Activated CD4-positive, alpha-beta T cell treated with anti-CD3 and anti-CD28 coated beads, Interleukin-2, amount 50 U/mL, for 24 hours (primary cell): ENCODE measurements around the gene TIMM17A.
"Not testable (repeated sequence)": the region's sequence is repeated elsewhere in the genome, so short reads cannot be mapped to it uniquely, and the experiment has no call there.

Experiments used
- DNase-seq, 2 donors: peaks; one replicate each; pipeline ENCODE4 v3.0.0-alpha.2; 2020; ENCODE audit warnings: low read depth in 1 of 2, low spot score in 1 of 2

The TIMM17A gene

DNA sequence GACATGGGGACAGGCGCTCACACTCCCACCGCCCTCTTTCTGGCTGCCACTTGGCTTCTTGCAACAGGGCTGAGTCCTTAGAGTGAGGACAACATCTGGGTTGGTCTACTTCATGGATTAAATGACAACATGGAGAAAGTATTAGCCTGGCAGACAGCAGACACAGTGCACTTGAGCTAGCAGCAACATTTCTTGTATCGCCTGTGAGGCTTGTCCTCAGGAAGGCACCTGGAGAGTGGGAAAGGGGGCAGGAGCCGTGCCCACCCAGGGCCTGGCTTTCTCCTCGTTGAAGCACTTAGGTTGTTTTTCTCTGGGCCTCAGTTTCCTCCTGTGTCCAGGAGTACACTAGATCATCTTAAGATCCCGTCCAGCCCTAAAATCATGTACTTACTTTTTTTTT is 58.8 kb downstream of the TIMM17A start:
- no peak for DNase-seq

DNA sequence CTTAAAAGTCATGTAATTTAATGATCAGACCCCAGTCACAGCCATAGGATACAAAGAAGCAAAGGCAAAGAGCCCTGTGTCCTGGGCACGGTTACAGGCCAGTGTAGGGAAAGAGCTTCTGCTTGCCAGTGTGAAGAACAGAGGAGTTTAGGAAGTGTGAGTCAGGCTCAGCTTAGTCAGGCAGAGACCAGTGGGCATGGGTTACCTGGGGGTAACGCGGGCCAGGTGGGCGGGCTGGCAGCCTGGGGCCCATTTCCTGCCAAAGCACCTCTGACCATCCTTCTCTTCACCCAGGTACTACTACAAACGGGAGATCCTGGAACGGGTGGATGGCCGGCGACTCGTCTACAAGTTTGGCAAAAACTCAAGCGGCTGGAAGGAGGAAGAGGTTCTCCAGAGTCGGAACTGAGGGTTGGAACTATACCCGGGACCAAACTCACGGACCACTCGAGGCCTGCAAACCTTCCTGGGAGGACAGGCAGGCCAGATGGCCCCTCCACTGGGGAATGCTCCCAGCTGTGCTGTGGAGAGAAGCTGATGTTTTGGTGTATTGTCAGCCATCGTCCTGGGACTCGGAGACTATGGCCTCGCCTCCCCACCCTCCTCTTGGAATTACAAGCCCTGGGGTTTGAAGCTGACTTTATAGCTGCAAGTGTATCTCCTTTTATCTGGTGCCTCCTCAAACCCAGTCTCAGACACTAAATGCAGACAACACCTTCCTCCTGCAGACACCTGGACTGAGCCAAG is 59.8 kb downstream of the TIMM17A start:
- DNase-seq: no peak

DNA sequence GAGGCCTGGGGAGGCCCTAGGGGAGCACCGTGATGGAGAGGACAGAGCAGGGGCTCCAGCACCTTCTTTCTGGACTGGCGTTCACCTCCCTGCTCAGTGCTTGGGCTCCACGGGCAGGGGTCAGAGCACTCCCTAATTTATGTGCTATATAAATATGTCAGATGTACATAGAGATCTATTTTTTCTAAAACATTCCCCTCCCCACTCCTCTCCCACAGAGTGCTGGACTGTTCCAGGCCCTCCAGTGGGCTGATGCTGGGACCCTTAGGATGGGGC is 60.3 kb downstream of the TIMM17A start:
- no peak for DNase-seq

DNA sequence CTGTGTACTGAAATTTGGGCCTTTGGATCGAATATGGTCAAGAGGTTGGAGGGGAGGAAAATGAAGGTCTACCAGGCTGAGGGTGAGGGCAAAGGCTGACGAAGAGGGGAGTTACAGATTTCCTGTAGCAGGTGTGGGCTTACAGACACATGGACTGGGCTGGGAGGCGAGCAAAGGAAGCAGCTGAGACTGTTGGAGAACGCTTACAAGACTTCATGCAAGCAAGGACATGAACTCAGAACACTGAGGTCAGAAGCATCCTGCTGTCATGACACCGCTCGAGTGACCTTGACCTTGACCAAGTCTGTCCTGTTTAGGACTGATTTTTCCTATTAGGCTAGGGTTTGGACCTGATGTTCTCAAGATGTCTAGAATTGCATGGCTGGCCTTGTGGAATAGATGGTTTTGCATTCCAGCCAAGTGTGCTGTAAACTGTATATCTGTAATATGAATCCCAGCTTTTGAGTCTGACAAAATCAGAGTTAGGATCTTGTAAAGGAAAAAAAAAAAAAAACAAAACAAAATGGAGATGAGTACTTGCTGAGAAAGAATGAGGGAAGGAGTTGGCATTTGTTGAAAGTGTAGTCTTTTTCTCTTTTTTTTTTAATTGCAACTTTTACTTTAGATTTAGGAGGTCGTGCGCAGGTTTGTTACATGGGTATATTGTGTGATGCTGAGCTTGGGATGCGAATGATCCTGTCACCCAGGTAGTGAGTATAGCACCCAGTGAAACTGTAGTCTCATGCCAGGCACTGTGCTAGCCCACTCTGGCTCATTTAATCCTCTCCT is 60.9 kb downstream of the TIMM17A start:
- no peak for DNase-seq

DNA sequence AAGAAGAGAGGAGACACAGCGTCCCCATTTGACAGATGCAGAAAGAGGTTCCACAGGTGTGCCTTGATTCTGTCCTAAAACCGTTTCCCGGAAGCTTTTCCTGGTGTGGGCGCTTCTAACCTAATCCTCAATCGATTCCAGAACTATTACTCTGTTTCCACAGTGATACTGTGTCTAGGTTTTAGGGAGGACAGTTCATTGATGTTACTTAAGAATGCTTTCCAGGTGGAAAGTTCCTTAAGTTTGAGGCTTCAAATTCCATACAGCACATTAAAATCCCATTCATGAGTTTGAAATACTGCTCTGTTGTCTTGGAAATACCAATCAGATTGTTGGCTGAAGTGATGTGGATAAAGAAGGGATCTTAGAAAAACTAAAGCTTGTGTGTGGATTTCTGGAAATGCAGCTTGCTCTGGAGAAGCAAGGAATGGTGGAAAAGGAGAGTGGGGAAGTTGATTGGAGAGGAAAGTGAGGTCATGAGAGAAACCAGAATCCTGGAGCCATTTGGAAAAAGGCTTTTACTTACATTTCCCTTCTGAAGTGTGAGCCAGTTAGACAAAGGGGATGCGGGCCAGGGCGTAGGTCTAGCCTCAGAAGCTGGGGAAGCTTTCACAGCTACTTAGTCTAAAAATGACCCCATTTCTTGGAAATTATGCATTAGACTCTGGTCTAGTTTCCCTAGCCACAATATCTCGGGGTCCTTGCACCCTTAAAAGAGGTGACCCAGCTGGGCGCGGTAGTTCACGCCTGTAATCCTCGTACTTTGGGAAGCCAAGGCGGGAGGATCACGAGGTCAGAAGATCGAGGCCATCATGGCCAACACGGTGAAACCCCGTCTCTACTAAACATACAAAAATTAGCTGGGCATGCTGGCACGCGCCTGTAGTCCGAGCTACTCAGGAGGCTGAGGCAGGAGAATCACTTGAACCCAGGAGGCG is 61.8 kb downstream of the TIMM17A start:
- DNase-seq: no peak

DNA sequence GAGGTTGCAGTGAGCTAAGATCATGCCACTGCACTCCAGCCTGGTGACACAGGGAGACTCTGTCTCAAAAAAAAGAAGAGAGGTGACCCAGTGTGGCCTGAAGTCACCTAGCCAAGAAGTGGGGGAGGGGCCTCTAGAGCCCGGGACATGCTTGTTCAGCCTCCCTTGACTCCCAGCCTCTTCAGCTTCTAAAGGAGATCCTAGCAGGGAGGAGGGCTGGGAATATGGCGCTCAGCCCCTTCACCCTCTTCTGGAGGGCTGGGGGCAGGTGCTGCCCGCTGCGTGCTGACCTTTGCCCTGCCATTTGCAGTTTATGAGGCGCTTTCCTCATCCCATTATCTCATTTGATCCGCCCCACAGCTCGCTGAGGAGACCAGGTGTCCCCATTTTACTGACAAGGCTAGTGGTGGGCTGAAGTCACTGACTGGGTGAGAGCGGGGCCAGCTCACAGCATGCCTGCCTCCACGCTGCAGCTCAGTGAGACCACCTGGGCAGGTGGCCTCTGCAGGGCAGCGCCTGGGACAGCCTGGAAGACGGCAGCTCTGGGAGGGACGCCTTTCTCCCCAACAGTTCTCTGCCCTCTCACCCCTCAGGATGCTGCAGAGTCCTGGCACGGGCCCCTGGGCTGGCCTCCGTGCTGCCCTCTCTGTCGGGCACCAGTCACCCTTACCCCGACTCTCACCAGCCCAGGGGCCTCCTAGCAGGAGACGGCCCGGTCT is 62.6 kb downstream of the TIMM17A start:
- DNase-seq: no peak

DNA sequence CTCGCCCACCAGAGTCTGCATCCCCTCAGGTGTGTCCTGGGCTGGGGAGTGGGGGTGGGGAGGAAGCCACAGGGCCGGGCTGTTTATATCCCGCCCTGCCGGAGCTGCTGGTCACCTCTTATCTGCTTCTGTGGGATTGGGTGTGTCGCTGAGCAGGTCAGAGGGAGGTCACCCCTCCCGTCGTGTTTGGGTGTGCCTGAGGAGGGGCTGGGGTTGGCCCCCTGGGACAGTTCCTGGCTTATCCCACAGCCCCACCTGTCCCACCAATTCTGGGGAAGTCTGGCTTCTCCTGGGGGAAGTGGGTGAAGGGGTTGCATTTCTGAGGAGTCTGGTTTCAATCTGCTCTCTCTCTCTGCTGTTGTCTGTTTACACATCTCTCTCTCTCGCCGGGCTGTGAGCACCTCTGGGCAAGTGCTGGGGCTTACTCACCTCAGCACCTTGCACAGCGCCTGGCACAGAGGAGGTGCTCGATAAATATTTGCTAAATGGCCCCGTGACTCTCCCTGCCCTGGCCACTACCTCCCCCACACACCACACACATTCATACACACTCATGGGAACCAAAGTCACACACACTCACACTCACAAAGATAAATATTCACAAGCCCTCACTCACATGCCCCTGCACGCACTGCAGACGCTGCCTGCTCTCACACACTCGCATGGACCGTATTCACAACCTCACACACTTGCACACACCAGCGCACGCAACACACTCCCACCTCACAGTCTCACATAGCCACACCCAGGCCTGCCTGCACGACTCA is 63.3 kb downstream of the TIMM17A start:
- DNase-seq: no peak

DNA sequence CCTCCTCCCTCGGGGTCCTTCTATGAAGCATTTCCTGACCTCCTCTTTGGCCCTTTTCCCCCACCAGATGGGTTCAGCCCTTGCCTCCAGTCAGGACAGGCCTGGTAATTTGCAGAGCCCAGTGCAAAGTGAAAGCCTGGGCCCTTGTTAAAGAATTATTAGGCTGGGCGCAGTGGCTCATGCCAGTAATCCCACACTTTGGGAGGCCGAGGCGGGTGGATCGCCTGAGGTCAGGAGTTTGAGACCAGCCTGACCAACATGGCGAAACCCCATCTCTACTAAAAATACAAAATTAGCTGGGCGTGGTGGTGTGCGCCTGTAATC is 63.9 kb downstream of the TIMM17A start:
- not testable (repeated sequence) for DNase-seq
